A673 (cell line): Measurements from ENCODE around the gene NCK1.

ENCODE experiments used
- CTCF ChIP-seq: fragments of 300-800, 200-600 bp; sonication (generic); conservative IDR thresholded peaks from 2 replicates; pipeline ENCODE4 v1.5.1; 2017; ENCODE audit warnings: low read depth, mild to moderate bottlenecking, antibody characterized with exemption, low read length, moderate library complexity, mixed read lengths
- EZH2 ChIP-seq: fragments of 200-600 bp; sonication (generic); IDR thresholded peaks from 2 replicates; pipeline ENCODE4 v1.6.1; 2017; ENCODE audit warnings: borderline replicate concordance, low read depth, mild to moderate bottlenecking, mixed read lengths, antibody characterized with exemption, low read length; ENCODE audit not compliant: poor library complexity, severe bottlenecking

DNA sequence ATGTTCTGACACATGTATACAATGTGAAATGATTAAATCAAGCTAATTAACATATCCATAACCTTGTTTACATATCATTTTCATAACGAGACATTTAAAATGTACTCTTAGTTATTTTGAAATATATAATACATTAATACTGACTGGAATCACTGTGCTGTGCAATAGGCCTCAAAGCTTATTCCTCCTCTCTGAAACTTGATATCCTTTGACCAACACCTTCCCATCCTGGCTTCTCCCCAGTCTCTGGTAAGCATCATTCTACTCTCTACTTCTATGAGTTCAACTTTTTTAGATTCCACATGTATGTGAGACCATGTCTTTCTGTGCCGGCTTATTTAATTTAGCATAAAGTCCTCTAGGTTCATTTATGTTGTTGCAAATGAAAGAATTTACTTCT lies 48.7 kb downstream of the NCK1 start:
- TF ChIP-seq CTCF (no peak), EZH2 (no peak)
